Activated CD4-positive, alpha-beta T cell treated with anti-CD3 and anti-CD28 coated beads, Interleukin-2, amount 50 U/mL, for 48 hours (primary cell): ENCODE measurements around the gene KLHL18.
A peak's percentile ranks its signal among the peaks of the same experiment; 100 is the strongest.
"Not testable (repeated sequence)": the region's sequence is repeated elsewhere in the genome, so short reads cannot be mapped to it uniquely, and the experiment has no call there.

ENCODE experiments used
- DNase-seq, 2 experiments: peaks; one replicate each; pipeline ENCODE4 v3.0.0-alpha.2; 2020

The KLHL18 gene

GRCh38 chr3:47276558-47276957 lies 6.2 kb upstream of the KLHL18 start:
- DNase-seq, result no peak

- no peak for DNase-seq
Observed at GRCh38 chr3:47280519-47280918, 2.2 kb upstream of the KLHL18 start.

GRCh38 chr3:47283193-47283537 lies 421 bp downstream of the KLHL18 start:
- DNase-seq, result peak in 1 of 2 experiments; percentile 36

GRCh38 chr3:47283591-47284364 lies 1.0 kb downstream of the KLHL18 start:
- DNase-seq, result peak; percentile 43 to 55

- DNase-seq, result no peak
Observed at GRCh38 chr3:47288966-47289910, 6.5 kb downstream of the KLHL18 start.

- DNase-seq, result no peak
Observed at GRCh38 chr3:47291158-47291753, 8.5 kb downstream of the KLHL18 start.

GRCh38 chr3:47291754-47292420 lies 9.1 kb downstream of the KLHL18 start:
- DNase-seq, result not testable (repeated sequence)

GRCh38 chr3:47293822-47294221 lies 11.1 kb downstream of the KLHL18 start:
- no peak for DNase-seq

GRCh38 chr3:47294392-47294791 lies 11.6 kb downstream of the KLHL18 start:
- DNase-seq, result no peak

GRCh38 chr3:47295322-47295721 lies 12.6 kb downstream of the KLHL18 start:
- DNase-seq, result no peak

- no peak for DNase-seq
Observed at GRCh38 chr3:47295976-47296375, 13.2 kb downstream of the KLHL18 start.

GRCh38 chr3:47296562-47297302 lies 14.0 kb downstream of the KLHL18 start:
- DNase-seq, result no peak

GRCh38 chr3:47298439-47298838 lies 15.7 kb downstream of the KLHL18 start:
- no peak for DNase-seq

- DNase-seq, result no peak
Observed at GRCh38 chr3:47299381-47300318, 16.9 kb downstream of the KLHL18 start.

- DNase-seq, result no peak
Observed at GRCh38 chr3:47301456-47301855, 18.7 kb downstream of the KLHL18 start.

- DNase-seq, result no peak
Observed at GRCh38 chr3:47306022-47306421, 23.3 kb downstream of the KLHL18 start.

GRCh38 chr3:47309231-47309630 lies 26.5 kb downstream of the KLHL18 start:
- not testable (repeated sequence) for DNase-seq

GRCh38 chr3:47310391-47310790 lies 27.6 kb downstream of the KLHL18 start:
- no peak for DNase-seq

GRCh38 chr3:47313341-47314055 lies 30.8 kb downstream of the KLHL18 start:
- DNase-seq, result no peak

- DNase-seq, result no peak
Observed at GRCh38 chr3:47314056-47314764, 31.5 kb downstream of the KLHL18 start.
